HG03175 (cell line): ENCODE measurements around the gene KIDINS220.
A peak's percentile ranks its signal among the peaks of the same experiment; 100 is the strongest.

Experiments used
- ATAC-seq: cut with Tn5 transposase; IDR thresholded peaks from one replicate; pipeline ENCODE4 v1.9.1; 2021; ENCODE audit warnings: mild to moderate bottlenecking, moderate library complexity; ENCODE audit not compliant: unreplicated experiment

The KIDINS220 gene

DNA sequence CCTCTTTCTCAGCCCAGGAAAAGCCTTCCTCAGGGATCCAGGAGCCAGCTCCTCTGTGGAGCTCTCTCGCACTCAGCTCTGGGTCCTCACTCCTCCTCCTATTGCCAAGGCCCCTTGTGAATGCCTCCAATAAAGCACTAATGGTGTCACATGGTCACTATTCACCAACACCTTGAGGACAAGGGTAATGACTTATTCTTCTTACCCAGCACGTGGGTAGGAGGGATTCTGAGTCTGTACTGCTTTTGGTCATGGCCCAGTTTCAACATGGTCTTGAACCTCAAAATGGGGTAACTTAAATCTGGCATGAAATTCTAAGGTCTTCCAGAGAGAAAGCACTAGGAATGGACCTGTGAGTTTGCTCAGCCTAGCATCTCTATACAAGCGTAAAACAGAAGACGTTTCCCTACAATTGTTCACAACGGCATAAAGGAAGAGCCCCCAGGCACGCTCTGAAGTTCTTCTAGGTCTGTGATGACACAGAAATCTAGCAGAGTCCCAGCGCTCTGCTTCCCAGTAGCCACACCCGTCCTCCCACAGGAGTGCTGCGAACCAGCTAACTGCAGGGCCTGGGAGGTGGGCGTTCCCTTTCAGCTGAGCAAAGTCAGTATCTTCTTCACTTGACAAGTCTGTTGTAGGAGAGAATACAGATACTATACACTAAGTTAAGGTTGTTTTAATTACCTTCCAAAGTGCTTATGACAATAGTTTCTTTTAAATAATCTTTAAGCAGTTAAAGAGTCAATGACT, 14.6 kb upstream of the KIDINS220 start:
- no peak for ATAC-seq

DNA sequence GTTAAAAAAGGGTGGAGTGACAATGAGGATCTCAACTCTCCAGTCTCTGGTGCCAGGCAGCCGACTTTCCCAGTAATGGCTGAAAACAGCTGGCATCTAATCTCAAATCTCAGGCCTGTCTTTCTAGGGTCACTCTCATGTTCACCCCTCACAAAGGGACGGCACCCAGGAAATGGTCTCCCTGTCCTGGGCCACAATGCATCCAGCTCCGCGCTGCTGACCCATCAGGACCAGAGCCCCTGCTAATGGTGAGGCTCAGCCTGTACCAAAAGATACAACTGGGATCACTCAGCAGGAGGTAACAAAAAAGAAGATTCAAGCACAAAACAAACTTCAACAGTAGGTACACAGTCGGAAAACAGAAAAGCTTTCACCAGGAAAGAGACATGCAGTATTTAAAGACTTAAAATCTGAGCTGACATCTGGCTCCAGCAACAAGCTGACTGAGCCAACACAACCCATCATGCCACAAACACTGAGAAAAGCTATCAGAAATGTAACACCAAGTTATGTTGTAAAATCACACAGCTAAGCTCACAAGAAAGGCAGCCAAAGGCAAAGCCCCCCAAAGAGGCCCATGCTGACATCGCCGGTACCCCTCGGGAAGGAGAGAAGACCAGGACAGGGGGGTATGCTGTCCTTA, 13.6 kb upstream of the KIDINS220 start:
- no peak for ATAC-seq

DNA sequence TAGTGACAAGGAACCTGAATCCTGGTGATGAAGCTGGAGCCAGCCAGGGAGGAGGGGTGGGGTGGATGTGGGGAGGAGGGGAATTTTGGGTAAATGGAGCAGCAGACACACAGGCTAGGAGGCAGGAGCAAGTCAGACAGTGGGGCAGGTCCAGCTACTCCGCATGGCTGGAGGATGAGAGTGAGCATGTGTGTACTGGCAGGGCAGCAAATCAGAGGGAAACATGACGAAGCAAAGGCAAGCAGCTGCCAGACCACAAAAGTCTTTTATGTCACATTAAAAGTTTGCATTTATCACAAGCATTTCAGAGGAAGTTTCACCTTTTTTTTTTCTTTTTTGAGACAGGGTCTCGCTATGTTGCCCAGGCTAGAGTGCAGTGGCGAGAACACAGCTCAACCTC, 11.9 kb upstream of the KIDINS220 start:
- ATAC-seq, result no peak

DNA sequence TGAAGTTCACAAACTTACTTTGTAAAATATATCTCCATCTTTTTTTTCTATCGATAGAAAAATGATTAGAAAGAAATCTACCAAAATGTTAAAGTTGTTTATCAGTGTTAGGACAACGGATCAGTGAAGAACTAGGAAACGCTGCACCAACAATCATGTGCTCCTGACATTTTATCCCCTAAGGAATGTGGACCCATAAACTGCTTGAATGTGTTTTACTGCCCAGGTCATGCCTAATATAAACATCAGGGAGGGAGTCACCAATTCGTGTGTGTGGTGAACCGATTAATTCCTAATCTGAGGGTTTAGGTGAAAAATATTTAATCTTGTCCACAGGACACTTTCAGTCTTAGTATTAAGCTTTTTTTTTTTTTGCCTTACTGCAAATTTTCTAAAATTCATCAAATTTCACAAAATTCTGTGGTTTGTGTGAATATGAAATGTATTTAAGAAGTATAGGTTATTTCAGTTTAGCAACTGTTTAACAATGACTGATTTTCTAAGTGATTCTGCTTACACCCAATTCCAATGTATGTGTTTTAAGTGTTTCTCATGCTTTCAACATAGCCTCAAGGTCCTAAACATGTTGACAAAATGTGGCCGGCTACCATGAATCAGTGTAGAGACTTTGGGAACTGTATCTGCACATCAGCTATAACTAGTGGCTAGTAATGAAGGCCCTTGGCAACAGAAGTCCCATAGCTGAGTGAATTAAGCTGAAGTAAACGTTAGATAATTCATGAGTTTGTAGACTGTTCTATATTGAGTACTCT, 11.1 kb upstream of the KIDINS220 start:
- no peak for ATAC-seq

DNA sequence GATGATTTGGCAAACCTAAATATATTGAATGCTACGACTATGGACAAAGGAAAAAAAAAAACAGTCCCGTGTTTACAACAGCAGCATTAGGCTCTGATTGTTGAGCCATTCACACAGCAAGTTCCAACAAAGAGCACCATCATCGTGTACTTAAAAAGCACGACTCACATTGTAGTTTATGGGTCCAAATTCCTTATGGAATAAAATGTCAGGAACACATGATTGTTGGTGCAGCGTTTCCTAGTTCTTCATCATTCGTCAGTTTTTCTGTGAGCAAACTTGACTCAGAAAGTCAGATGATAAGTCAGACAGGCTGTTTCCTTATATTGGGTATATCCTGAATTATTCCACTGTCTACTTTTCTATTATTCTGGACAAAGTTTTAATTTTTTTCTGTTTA, 10.0 kb upstream of the KIDINS220 start:
- no peak for ATAC-seq

DNA sequence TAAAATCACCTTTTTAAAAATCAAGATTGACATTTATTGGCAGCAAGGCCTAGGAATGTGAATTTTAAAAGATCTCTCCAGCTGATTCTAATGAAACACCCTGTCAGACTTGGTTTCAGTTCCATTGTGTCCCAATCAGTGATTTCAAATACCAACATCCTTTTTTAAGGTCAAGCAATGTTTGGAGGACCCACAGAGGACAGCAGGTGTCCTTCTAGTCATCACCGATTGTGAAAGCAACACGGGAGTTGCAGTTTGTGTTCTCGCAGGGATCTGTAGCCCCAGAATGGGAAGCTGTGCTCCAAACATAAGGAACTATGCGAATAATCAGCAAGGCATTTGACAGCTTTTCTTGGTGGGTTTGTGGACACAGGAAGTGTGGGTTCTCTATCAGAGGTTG, 4.5 kb upstream of the KIDINS220 start:
- no peak for ATAC-seq

DNA sequence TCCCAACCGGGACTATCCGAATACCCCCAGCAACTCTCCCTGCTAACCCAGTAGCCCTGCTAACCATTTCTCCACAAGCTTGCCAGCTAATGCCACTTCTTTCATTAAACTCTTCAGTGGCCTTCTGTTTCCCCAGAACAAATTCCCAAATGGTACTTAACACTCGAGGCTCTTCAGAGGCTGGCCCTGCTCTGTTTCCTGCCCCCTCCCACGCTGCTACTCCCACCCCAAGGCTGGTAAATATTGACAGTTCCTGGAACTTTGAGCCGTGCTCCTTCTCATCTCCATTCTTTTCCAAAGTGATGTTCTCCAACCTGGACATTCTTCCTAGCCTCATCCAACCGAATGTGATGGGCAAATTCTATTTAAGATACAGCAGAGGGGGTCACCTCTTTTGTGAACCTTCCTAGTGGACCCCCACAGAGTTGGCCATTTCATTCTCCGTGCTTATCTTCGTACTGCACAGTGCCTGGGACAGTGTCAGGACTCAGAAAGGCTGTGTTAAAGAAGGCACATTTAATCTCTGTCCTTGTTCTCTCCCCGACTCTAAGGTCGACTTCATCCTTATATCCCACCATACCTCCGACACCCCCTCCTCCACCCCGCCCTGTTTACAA, 3.2 kb upstream of the KIDINS220 start:
- ATAC-seq, result no peak

DNA sequence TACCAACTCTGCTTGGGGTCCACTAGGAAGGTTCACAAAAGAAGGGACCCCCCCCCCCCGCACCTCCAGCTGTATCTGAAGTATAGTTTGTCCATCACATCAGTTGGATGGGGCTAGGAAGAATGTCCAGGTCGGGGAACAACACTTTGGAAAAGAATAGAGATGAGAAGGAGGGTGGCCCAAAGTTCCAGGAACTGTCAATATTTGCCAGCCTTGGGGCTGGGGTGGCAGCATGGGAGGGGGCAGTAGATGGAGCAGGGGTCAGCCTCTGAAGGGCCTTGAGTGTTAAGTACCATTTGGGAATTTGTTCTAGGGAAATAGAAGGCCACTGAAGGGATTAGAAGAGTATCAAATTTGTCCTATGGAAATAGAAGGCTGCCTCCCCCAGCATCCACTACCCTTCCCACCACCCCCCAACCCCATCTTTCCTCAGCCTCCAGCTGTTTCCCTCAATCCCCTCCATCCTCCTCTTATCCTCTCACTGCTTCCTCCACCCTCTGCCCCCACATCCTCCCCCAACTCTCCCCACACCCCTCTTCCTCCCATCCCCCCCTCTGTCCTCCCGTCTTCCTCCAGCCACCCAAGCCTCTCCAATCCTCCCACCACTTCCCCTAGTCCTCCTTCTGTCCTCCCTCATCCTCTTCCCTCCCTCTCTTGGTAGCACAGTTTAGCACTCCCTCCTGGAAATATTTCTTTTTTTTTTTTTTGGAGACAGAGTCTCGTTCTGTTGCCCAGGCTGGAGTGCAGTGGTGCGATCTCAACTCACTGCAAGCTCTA, 2.0 kb upstream of the KIDINS220 start:
- ATAC-seq, result no peak

DNA sequence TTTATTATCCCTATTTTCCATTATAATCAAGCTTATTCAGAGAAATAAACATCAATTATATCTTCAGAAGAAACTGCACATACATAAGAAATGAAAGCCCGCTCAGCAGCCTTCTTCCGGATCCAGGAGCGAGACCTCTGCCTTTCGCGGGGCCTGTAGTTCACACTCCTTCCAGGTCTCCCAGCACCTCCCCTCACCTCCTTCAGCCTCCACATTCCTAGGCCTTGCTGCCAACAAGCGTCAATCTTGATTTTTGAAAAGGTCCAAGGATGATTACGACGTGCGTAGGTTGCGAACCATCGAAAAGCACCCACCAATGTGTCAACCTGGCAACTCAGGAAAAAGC, 355 bp upstream of the KIDINS220 start:
- peak; percentile 8 for ATAC-seq

DNA sequence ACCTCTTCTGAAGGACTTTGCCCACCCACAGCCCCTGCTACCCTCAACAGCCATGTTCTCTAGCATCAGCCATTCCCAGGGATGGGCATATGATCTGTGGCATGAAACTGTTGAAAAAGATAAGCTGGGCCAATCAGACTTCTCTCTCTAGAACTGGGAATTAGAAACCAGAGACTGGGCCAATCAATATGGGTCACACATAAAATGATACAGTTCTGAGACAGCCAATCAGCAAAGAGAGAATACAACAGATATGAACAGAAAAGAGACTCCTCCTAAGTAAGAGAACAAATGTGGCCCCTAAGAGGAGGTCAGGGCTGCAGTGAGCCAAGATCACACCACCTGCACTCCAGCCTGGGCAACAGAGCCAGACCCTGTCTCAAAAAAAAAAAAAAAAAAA, 2.1 kb downstream of the KIDINS220 start:
- no peak for ATAC-seq

DNA sequence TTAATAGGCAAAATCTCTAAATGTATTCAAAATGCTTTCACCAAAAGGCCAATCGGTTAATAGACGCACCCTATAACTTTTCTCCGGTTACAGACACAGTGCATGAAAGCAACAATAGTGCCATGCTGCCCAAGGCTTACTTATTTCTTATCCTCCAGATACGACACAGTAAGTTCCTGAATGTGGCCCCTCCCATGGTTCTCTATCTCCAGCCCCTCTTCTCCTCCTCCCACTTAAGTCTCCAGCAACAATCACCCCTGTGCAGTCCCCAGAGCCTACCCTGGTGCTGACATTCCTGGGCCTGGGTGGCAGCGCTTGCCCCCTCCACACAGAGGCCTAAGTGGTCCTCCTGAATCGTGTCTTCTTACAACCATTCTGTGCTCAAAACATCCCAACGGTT, 3.6 kb downstream of the KIDINS220 start:
- no peak for ATAC-seq

DNA sequence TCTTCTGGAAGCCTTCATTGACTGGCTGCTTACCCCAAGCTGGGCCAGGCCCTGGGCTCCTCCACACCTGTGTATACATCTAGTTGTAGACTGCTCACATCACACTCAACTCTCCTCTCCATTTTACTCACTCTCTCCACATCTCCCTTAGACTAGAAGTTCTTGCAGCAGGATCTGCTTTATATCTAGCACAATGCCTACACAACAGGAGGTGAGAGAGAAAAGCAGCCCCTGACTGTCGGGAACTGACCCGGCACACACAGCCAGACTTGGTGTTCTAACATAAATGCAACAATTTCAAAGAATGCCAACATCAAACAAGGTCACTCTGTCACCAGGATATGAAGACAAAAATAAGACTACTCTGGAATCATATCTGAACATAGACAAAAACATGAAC, 5.9 kb downstream of the KIDINS220 start:
- no peak for ATAC-seq

DNA sequence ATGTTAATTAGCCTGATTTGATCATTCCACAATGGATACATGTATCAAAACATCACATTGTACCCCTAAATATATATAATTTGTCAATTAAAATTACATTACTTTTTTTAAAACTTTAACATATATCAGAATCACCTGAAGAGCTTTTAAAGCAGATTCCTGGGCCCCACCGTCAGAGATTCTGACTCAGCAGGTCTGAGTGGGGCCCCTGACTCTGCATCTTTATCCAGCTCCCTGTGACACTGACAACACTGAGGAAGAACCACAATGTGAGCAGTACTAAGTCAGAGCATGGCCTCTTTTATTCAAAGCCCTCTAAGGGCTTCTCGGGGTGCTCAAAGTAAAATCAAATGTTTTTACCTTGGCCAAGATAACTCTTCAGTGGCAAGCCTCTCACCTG, 9.7 kb downstream of the KIDINS220 start:
- no peak for ATAC-seq

DNA sequence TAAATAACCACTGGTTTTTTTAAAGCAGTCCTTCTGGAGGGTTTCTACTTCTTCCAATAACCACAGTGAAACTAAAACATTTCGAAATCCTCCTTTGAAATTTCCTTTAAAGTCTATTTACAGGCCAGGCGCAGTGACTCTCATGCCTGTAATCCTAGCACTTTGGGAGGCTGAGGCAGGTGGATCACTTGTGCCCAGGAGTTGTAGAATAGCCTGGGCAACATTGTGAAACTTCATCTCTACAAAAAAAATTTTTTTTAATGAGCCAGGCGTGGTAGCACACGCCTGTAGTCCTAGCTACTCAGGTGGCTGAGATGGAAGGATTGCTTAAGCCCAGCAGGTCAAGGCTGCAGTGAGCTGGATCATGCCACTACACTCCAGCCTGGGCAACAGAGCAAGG, 15.2 kb downstream of the KIDINS220 start:
- ATAC-seq, result no peak

DNA sequence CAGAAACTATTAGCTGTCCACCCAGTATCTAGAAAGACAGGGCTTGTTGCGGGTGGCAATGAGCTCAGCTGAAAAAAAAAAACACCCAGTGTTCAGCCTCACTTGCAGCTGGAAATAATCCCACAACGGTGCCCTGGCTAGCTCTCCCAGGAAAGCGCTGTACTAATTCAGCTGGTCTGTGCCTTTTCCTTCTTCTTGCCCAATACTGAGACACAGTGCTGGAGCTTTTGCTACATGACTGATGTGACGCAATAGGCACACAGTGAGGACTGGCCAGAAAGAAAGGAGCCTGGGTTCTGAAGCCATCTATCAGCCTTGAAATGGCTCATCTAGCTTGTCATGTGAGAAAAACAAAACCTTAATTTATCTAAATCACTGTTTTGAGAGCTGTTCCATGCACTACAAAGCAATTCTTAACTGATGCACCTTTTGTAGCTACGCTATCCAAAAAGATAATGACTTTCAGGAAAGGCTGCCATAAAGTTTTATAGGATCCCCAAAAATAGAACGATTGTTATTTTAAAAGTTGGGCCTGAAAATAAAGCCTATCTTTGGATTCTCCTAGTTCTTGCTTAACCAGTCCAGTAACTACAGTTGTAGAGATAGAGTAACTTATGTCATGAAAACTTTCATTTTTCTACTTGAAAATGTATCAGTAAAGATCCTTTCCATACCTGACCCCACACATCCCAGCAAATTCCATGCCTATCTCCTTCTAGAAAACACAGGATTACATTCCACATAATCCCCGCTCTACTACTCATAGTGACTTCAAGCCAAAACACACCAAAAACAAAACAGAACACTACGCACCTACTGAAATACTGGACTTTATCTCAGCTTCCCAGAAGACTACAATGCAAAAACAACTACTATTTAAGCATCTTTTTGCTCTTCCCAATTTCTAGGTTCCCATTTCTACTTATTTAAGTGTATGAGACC, 15.9 kb downstream of the KIDINS220 start:
- no peak for ATAC-seq

DNA sequence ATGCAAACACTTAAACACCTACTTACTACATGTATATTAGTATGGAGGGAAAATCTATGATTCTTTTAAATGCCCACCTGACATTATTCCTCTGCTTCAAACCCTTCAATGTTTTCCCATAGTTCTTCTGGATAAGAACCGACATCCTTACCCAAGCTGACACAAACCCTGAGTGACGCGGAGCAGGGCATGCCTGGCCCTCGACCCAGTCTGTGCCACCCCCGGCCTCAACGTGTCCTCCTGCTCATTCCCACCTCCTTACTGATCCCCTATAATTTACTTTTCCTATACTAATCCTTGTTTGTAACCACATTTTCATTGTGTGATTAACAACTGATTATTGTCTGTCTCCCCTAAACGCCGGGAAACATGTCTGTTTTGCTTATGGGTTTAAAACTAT, 17.5 kb downstream of the KIDINS220 start:
- ATAC-seq, result no peak

DNA sequence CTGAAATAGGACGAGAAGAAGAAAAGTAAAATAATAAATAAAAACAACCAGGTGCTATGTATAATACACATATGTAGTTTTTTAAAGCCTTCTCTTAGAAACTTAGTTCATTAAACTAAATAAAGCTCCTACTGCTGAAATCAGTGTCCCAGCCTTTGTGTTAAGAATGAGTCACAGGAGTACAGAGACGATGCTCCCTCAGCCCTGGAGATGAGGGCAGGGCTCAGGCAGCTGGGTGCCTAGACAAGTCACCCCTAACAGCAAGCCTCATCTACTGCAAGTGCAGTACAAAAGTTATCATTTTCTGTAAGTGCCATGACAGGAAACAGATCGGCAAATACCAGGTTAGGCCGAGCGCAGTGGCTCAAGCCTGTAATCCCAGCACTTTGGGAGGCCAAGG, 18.2 kb downstream of the KIDINS220 start:
- ATAC-seq, result no peak

DNA sequence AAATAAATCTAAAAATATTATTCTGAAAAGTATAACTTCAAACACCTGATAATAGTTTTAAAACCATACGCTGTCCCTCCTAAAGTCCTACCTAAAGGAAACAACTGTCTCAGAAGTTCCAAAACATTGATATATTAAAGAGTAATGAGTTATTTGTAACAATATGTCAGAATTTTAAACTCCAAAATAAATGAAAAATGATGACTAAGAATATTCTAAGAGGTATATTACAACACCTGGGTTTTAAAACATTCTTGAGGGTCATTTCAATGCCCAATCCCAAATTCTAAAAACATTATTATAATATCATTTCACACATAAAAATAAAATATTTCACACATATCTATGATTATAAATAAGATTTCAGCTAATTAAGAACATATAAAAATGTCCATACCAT, 20.2 kb downstream of the KIDINS220 start:
- ATAC-seq, result no peak

DNA sequence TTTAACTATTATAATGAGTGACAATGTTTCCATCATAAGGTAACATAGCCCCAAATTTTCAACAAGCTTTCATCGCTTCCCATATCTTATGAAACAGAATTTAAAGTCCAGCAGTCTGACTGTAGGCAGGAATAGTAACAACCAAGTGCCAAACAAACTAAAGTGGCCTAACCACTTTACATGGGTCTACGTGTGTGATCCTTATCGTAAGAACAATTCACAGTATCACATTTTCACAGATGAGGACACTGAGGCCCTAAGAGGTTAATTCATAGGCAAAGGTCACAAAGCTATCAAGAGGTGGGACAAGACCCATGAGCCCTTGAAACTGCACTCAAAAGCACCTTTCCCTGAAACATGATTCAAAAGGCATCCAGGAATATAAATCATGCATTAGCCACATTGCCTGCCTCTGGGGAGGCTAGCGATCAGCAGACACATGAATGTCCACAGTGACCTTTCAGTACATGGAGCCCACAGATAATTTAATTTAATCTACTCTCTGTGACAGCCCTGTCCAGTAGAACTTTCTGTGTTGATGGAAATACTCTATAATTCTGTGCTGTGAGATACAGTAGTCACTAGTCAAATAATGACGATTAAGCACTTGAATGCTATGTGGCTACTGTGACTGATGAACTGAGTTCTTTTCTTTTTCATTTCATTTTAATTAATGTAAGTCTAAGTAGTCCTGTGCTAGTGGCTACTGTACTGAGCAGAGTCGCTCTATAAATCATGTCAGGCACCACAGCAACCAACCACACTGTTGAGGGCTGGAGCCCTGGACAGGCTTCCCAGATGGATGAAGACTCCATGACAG, 30.3 kb downstream of the KIDINS220 start:
- no peak for ATAC-seq
